Heart left ventricle (tissue), 13 donors: ENCODE measurements around the gene CMPK2.

Experiments
- CTCF ChIP-seq, 12 donors: fragments of 200-600 bp; sonication (generic) in 4 of 12; IDR thresholded peaks; one replicate each; pipeline versions ENCODE4 v1.5.0 to v1.8.0; 2018 to 2022; ENCODE audit warnings: antibody characterized with exemption in 12 of 12, mild to moderate bottlenecking in 5 of 12
- POLR2A ChIP-seq, 2 donors: fragments of 450-650 bp; IDR thresholded peaks; one replicate each; pipeline ENCODE4 v1.6.1; 2017; ENCODE audit warnings: antibody characterized with exemption in 2 of 2, mild to moderate bottlenecking in 2 of 2, moderate library complexity in 2 of 2
- donor health status: ischemic (EF 13 %, LVEDD 7.1; RV severe dilation, severe dysfunction).
- donor health status: DM: no; HTN: yes; CAD: no.
- donor health status: DM: no; HTN: no; CAD: no.
- donor health status: ischemic (EF 25% LVEDD 6.9; RV normal size, moderate dysfunction).
- donor health status: ischemic (EF 25% LVEDD 5.7; RV mildly dilated, moderate dysfunction).
- donor health status: ischemic (EF 35%, LVEDD 5.7; RV mildly dilated, moderate dysfunction).
- donor health status: nonischemic (EF 11% LVEDD 7.7; RV severe dilation, severe dysfunction).
- donor health status: DM: yes; HTN: yes; CAD: no.
- donor health status: PGD.
- donor health status: ischemic (EF 29% LVEDD 5.4; RV normal size, mild dysfunction).
- donor health status: nonischemic (EF 23%, LVEDD 6.1; RV moderate dilation, normal function).

- TF ChIP-seq CTCF (IDR thresholded peaks at IDR 0.05): no peak
- TF ChIP-seq POLR2A (IDR thresholded peaks at IDR 0.05): no peak
Observed at GRCh38 chr2:6814869-6815268, 50.8 kb downstream of the CMPK2 start.
